Glomerular visceral epithelial cell (primary cell): ENCODE results near the gene MYEOV.

Experiments
- DNase-seq: peaks from one replicate; pipeline ENCODE4 v3.0.0-alpha.2; 2016; ENCODE audit errors: extremely low spot score

Gene MYEOV

DNA sequence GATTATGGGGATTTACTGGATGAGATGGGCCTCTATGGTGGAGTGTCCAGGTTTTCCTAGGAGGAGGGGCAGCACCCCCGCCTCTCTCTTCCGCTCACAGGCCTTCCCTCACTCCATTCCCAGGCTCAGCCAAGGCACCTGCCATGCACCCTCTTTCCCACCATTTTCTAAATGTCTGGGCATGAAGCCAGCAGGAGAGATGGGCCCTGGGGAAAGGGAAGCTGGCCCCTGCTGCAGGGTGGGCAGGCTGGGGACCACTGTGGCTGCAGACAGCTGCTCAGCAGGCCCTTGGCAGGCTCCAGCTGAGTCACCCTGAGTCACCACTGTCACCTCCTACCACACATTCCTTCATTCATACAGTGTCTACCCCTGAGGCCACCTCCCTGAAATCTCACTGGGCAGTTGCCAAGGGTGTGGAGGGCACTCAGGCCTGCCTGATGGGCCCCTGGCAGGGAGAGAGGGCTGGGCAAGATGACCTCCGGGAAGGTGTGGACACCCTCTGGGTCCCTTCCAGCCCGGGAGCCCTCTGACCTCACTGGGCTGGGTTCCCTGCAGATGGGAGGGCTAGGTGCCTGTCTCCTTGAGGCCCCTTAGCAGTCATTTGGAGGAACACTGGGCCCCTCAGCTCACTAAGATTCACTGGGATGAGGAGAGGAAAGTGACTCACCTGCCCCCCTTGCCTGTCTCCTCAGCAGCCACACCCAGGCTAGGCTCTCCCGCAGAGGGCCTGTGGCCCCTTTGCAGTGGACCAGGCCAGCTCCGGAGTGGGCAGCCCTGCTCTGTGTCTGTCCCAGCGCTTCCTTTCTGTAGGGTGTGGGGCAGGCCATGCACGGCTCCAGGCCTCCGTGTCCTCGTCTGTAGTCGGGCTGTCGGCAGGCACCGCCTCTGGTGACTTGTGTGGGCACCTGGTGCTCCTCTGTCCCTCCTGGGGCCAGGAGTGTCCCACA, 7.8 kb downstream of the MYEOV start:
- DNase-seq: peak; percentile 98

DNA sequence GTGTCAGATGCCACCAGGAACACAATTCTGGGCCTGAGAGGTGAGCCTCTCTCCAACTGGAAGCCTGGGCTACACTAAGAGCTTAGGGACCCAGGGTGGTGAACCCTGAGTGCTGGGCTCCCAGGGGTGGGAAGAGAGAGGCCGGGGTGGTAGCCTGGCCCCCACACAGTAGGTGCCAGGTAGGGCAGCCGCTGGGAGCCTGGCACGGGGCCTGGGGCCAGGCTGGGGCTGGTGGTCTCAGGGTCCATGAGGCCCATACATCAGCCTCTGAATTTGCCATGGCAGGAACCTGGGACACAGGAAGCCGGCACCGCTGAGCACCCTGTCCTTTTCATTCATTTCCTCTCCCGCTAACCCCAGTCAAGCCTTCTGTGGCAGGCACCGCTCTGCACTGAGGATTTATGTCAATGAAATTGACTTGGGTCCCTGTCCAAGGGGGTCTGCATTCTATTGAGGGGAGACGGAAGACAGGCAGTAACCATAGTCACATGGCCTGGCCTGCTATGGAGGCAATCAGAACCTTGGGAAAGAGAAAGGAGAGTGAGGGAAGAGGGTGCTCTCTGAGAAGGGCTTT, 8.6 kb downstream of the MYEOV start:
- no peak for DNase-seq

- DNase-seq: no peak
Observed at GRCh38 chr11:69303427-69303826, 9.5 kb downstream of the MYEOV start.

DNA sequence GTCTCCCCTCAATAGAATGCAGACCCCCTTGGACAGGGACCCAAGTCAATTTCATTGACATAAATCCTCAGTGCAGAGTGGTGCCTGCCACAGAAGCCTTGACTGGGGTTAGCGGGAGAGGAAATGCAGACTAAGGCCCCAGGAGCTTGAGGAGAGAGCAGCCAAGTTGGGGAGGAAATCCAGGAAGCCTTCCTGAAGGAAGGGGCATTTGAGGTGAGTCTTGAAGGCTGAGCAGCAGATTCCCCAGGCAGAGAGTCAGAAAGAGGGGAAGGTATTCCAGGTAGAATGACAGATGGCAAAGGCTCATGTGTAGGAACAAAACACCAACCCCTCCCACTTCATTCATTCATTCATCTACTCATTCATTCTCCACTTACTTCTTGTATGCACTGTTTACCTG, 10.3 kb downstream of the MYEOV start:
- no peak for DNase-seq

GRCh38 chr11:69304686-69305085, 10.7 kb downstream of the MYEOV start:
- DNase-seq: no peak

DNA sequence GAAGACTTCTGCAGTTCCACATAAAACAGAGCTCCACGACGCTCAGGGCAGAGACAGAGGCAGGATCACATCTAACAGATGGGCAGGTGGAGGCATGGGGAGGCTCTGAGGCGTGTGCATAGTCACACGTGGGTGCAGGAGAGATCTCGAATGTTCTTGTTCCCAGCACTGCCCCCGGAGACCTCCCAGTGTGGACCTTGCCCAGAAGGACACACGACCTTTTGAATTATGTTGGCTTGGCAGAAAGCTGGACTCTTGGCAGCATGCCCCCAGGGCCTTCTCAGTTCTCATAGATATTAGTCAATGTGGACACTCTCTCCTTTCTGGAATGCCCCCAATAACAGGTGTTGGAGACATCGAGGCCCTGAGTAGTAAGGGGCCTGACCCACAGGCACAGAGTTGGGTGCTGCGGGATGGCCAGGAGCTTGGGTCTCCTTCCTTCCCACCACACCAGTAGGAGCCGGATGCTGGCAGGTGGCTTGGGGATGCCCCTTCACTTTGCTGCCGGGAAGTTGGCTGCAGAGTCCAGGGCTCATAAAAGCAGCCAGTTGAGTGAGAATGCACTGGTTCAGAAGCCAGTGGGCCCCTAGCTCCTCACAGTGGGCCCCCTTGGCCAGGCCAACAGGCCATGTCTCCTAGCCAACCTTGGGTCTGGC, 12.1 kb downstream of the MYEOV start:
- no peak for DNase-seq

GRCh38 chr11:69306821-69307220, 12.9 kb downstream of the MYEOV start:
- no peak for DNase-seq

DNA sequence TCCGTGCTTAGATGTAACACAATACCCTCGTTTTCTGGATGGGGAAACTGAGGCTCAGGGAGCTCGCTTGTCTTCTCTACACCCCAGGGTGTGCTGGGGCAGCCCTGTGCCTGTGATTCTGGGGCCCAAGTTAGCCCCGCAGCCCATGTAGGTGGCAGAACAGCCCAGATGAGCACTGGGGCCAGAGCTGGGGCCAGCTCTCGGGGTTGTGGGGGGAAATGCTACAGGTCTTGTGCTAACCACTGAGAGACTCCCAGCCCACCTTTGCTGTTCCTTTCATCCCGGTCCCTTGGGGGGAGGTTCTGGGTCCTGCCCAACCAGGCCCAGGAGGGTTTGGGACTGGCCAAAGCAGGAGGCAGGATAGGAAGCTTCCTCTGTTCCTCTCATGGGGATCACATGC, 13.5 kb downstream of the MYEOV start:
- DNase-seq: no peak

DNA sequence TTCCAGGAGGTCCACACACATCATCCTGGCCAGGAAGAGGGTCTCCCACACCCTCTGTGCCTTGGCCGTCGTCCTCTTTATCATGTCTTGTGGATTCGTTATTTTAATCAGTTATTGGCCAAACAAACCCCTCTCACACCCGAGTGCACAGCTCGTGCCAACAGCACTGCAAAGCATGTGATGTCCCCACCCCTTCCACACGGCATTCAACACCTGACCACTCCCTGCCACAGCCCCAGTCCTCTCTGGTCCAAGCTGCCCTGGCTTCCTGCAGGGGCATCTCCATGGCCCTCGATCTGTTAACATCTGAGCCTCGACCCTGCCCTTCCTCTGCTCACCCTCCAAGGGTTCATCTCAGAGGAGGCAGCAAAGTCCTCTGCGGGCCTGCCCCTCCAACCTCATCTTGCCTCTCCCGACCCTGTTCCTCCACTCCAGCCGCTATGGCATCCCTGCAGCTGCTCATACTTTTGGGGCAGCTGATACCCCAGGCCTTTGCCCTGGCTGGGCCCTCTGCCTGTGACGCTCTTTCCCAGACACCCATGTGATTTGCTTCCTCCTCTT, 14.0 kb downstream of the MYEOV start:
- DNase-seq: no peak

GRCh38 chr11:69308491-69308911, 14.5 kb downstream of the MYEOV start:
- no peak for DNase-seq

DNA sequence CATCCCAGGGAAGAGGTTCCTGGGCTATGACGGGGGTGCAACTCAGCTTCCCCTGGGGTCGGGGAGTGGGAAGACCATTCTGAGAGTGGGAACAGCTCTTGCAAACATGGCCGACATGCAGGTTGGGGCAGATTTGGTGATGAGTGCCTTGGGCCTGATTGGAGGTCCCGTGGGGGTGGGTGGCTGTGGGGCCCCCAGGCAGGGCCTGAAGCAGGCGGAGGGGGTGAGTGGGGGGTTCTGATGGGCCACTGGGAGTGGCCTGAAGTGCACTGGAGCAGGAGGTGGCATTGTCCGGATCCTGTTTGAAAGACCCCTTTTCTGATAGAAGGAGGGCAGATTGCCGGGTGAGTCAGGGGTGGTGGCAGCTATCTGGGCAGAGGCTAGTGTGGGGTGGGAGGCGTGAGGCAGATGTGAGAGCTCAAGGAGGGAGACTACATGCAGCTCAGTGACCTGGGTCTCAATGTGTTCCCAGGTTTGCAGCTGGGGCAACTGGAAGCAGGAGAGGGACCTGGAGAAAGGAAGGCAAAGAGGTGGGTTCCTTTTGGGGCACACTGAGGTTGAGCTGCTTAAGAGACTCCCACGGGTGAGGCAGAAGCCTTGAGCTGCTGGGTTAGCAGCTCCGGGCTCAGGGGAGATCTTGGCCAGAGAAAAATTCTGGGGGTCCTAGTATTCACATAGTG, 15.1 kb downstream of the MYEOV start:
- no peak for DNase-seq

- DNase-seq: no peak
Observed at GRCh38 chr11:69309631-69310280, 15.8 kb downstream of the MYEOV start.

GRCh38 chr11:69310351-69310750, 16.4 kb downstream of the MYEOV start:
- no peak for DNase-seq

DNA sequence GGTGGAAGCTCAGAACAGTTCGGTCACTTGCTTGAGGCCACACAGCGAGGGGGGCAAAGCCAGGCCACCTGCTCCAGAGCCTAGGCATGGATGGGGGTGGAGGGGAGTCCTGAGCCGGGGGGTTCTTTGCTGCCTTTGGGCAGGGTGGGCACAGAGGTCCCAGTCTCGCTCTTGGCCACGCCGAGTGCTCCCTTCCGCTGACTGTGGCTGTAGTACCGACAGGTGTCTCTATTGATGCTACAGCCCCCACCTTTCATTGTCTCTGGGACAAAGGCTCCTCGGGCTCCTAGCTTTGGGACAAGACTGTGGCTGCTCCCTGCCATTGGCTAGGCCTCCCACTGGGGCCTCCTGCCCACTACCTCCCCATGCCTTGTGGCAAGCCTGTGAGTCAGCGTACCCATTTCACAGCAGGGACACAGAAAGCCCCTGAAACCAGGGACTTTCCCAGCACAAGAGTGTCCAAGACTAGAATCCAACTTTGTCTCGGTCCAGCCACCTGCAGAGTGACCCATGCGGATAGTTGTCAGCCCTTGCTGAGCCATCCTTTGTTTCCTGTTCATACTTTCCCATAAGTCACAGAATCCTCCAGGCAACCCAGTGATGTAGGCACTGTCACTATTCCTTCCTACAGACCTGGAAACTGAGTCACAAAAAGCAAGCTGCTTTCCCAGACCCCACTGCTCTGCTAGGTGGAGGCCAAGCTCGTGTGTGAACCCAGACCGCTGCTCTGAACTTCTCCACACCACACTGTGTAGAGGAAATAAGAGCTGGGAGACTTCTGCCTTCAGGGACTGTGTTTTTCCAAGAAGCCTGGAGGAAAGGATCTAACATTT, 17.2 kb downstream of the MYEOV start:
- DNase-seq: no peak

DNA sequence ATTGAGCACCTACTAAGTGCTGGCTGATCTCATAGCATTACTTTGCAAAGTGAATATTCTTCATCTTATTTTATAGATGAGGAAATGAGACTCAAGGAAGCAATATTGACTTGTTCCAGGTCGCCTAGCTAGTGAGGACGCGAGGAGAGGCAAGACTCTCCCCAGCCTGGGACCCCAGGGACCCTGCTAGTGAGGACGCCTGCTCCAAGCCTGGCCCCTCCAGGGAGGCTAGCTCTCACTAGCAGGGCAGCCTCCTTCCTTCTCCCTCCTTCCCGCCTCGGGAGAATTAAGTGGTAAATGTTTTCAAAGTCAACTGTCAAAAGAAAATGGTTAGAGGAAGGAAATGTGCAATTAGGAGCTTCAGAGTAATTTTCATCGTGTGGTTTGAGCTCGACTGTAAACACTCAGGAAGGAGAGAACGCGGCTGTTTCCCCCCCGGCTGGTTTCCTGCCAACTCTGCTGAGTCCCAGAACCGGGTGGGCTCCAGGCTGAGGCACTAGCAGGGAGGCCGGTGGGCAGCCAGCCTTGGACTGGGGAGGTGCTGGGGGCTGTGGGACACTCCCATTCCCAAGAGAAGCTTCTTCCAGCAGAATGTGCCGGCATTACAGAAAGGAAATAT, 17.9 kb downstream of the MYEOV start:
- DNase-seq: no peak

GRCh38 chr11:69312453-69313404, 18.8 kb downstream of the MYEOV start:
- no peak for DNase-seq

- no peak for DNase-seq
Observed at GRCh38 chr11:69313992-69314391, 20.0 kb downstream of the MYEOV start.

- no peak for DNase-seq
Observed at GRCh38 chr11:69314555-69314954, 20.6 kb downstream of the MYEOV start.

DNA sequence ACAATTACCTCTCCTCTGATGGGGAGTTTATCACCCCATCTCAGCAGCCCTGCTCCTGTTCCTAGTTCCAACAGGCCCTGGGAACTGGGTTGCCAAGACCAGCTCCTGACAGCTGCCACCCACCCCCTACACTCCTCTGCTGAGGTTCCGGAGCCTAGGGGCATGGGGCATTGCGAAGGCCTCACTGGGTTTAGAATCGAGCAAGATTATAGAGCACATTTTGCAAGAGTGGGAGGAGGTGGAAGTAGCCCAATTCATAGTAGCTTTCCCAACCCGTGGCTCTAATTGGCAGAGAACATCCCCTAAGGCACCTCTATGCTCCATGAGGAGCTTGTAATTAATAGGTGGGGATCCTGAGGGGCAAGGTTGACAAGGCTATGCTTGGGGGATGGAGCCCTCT, 23.0 kb downstream of the MYEOV start:
- no peak for DNase-seq
